Measurements from ENCODE around the gene ZDHHC12. TPM values are rescaled to one million over a fixed set of nuclear protein-coding genes. Genes with fewer than 3 reads are reported as not detected.

Gene ZDHHC12
- total RNA-seq, 1 donor from 2014 or later, result 25.6 TPM

DNA sequence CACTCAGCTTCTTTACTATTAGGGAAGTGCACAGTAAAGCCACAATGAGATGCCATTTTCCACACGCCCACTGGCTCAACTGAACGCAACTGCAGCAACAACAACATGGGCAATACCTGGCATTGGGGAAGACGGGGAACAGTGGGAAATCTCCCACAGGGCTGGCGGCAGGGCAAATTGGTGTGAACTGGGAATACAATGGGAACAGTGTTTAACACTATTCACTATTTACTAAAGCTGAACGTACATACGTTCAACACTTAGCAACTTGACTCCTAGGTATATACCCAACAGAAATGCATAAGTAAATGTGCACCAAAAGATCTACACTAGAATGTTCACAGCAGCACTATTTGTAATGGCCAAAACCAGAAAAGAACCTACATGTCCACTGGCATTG, 33.7 kb upstream of the ZDHHC12 start:
- no peak for DNase-seq (ENCODE audit: extremely low spot score, unreplicated experiment)
- Mint-ChIP-seq H3K4me3 (no peak overlapping the region), H3K27me3 (no peaks in the 10 kb centered on the region), H3K9me3 (no peaks in the 10 kb centered on the region), H3K4me1 (ENCODE audit: unreplicated experiment) (peaks cover 5% of the 10 kb centered on the region), H3K27ac (no peak overlapping the region), H3K36me3 (peaks cover 3% of the 10 kb centered on the region)
- TF ChIP-seq, protein P1, sequence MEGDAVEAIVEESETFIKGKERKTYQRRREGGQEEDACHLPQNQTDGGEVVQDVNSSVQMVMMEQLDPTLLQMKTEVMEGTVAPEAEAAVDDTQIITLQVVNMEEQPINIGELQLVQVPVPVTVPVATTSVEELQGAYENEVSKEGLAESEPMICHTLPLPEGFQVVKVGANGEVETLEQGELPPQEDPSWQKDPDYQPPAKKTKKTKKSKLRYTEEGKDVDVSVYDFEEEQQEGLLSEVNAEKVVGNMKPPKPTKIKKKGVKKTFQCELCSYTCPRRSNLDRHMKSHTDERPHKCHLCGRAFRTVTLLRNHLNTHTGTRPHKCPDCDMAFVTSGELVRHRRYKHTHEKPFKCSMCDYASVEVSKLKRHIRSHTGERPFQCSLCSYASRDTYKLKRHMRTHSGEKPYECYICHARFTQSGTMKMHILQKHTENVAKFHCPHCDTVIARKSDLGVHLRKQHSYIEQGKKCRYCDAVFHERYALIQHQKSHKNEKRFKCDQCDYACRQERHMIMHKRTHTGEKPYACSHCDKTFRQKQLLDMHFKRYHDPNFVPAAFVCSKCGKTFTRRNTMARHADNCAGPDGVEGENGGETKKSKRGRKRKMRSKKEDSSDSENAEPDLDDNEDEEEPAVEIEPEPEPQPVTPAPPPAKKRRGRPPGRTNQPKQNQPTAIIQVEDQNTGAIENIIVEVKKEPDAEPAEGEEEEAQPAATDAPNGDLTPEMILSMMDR (conservative IDR thresholded peaks at IDR 0.05), result no peak

DNA sequence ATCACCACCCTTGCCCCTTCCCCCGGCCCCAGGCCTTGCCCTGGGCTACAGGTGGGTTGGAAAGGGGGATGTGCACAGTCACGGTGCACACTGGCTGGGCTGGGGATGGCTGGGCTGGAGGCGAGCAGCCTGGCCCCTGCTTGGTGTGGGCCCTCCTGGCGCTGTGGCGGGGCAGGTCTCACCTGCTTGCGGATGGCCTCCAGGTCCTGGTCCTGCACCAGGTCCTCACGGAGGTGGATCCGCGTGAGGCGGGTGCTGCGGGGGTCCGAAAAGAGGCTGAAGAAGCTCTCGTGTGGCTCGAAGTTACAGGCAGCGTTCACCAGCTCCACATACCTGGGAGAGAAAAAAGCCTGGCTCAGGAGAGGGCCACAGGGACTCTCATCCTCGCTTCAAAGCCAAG, 29.7 kb upstream of the ZDHHC12 start:
- peaks cover 3% of the 10 kb centered on the region for H3K36me3 Mint-ChIP-seq
- H3K9me3 Mint-ChIP-seq, result no peaks in the 10 kb centered on the region
- TF ChIP-seq, protein P1 (conservative IDR thresholded peaks at IDR 0.05), result no peak
- DNase-seq (ENCODE audit: extremely low spot score, unreplicated experiment), result no peak
- H3K27ac Mint-ChIP-seq, result no peak overlapping the region
- no peaks in the 10 kb centered on the region for H3K27me3 Mint-ChIP-seq
- no peak overlapping the region for H3K4me3 Mint-ChIP-seq
- no peaks in the 10 kb centered on the region for H3K4me1 Mint-ChIP-seq (ENCODE audit: unreplicated experiment)

DNA sequence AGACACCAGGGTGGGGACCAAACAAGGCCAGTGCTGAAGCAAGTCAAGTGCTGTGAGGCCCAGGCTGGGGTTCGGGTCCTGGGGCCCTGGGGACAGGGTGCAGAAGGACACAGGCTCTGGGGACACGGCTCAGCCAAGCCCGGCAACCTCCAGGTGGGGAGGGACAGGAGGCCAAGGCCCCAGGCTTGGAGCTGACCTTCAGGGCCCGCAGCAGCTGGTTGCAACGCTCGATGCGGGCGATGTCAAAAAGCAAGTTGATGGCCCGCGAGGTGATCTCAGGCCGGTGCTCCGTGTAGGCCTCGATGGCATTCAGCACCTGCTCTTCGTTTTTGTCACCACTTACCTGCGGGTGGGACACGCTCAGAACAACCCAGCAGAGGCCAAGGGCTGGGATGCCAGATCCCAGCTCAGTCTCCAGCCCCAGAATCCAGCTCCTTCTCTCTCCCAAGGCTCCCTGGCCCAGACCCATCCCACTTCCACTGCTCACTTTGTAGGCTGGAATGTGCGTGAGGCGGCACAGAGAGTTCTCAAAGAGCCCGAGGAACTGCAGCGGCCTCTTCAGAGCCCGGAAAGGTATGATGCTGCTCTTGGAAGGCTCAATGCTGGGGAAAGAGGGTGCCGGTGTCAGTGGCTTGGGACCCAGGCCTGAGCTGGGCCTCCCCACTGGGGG, 27.1 kb upstream of the ZDHHC12 start:
- TF ChIP-seq, protein P1 (conservative IDR thresholded peaks at IDR 0.05), result no peak
- no peak for DNase-seq (ENCODE audit: extremely low spot score, unreplicated experiment)
- H3K4me3 Mint-ChIP-seq, result no peak overlapping the region
- H3K9me3 Mint-ChIP-seq, result no peaks in the 10 kb centered on the region
- H3K4me1 Mint-ChIP-seq (ENCODE audit: unreplicated experiment), result no peaks in the 10 kb centered on the region
- H3K27me3 Mint-ChIP-seq, result no peaks in the 10 kb centered on the region
- no peak overlapping the region for H3K27ac Mint-ChIP-seq
- peaks cover 3% of the 10 kb centered on the region for H3K36me3 Mint-ChIP-seq

DNA sequence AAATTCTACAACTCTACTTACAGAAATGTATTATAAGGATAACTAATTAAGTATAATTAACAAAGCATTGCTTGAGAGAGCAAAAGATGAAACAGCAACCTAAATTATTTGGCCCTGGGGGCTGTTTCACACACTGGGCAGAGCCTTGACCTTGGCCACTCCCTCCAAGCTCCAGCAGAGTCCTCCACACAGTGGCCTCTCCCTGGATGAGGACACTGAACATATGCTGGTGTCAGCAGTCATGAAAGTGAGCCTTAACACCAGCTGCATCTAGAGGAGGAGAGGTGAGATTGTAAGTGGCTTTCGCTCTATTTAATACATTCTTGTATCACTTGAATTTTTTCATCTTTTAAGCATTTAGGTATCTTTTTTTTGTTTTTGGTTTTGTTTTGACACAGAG, 23.3 kb upstream of the ZDHHC12 start:
- DNase-seq (ENCODE audit: extremely low spot score, unreplicated experiment), result no peak
- TF ChIP-seq, protein P1 (conservative IDR thresholded peaks at IDR 0.05), result no peak
- H3K27ac Mint-ChIP-seq, result no peak overlapping the region
- H3K36me3 Mint-ChIP-seq, result no peaks in the 10 kb centered on the region
- no peaks in the 10 kb centered on the region for H3K27me3 Mint-ChIP-seq
- H3K4me3 Mint-ChIP-seq, result no peak overlapping the region
- no peaks in the 10 kb centered on the region for H3K9me3 Mint-ChIP-seq
- no peaks in the 10 kb centered on the region for H3K4me1 Mint-ChIP-seq (ENCODE audit: unreplicated experiment)

DNA sequence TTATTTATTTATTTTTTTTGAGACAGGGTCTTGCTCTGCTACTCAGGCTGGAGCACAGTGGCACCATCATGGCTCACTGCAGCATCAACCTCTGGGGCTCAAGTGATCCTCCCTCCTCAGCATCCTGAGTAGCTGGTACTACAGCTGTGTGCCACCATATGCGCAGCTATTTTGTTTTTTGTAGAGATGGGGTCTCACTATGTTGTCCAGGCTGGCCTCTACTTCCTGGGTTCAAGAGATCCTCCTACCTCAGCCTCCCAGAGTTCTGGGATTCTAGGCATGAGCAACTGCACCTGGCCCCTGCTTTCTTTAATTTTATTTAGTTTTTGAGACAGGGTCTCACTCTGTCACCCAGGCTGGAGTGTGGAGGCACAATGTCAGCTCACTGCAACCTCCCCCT, 19.5 kb upstream of the ZDHHC12 start:
- Mint-ChIP-seq H3K4me3 (no peak overlapping the region), H3K4me1 (ENCODE audit: unreplicated experiment) (no peaks in the 10 kb centered on the region), H3K27ac (no peak overlapping the region), H3K27me3 (no peaks in the 10 kb centered on the region), H3K36me3 (no peaks in the 10 kb centered on the region), H3K9me3 (no peaks in the 10 kb centered on the region)
- TF ChIP-seq, protein P1 (conservative IDR thresholded peaks at IDR 0.05), result no peak
- no peak for DNase-seq (ENCODE audit: extremely low spot score, unreplicated experiment)
